ENCODE results near the gene TAS2R14. TPM values are rescaled to one million over a fixed set of nuclear protein-coding genes. Genes with fewer than 3 reads are reported as not detected.

The TAS2R14 gene
- 1 to 10 TPM; 1.1 to 1.6 (median 1.5) TPM for total RNA-seq (2021; fragmentation: NEBNext Ultra II Directional; extraction: Animal tissue kit (Norgen Biotek cat#: 25700))
- long read RNA-seq, partial matches to known transcripts: 0 of 14 reads
- long read RNA-seq, other reads (novel, unspliced or antisense): 14 of 14 reads

- no peak within 1 kb of the TSS for H3K4me3 Mint-ChIP-seq
- TF ChIP-seq CTCF (IDR thresholded peaks at IDR 0.05): no peak
- no peaks in the 10 kb centered on the region for H3K36me3 Mint-ChIP-seq (ENCODE audit: low read depth)
- no peak for DNase-seq
- H3K4me1 Mint-ChIP-seq (ENCODE audit: low read depth): peaks cover 30% of the 10 kb centered on the region
- no peaks in the 10 kb centered on the region for H3K27me3 Mint-ChIP-seq (ENCODE audit: insufficient read depth)
- no peak within 1 kb of the TSS for H3K27ac Mint-ChIP-seq
- H3K9me3 Mint-ChIP-seq: no peaks in the 10 kb centered on the region
Measured at GRCh38 chr12:10939163-10939562, at the start of gene TAS2R14. Gene TAS2R14 (minus strand): TSS chr12:10939263. CDS start chr12:10939207, 56 bp downstream.

GRCh38 chr12:10986812-10987211, 47.7 kb upstream of the TAS2R14 start, which contains the start of gene TAS2R50:
Gene TAS2R50 (minus strand): TSS chr12:10986912. CDS start chr12:10986860, 52 bp downstream.
- H3K27me3 Mint-ChIP-seq (ENCODE audit: insufficient read depth): no peaks in the 10 kb centered on the region
- H3K4me3 Mint-ChIP-seq: no peak within 1 kb of the TSS
- peaks cover 6% of the 10 kb centered on the region; the same call in 1 of the 2 replicates for H3K9me3 Mint-ChIP-seq
- H3K36me3 Mint-ChIP-seq (ENCODE audit: low read depth): peaks cover 17% of the 10 kb centered on the region
- no peaks in the 10 kb centered on the region for H3K4me1 Mint-ChIP-seq (ENCODE audit: low read depth)
- no peak for DNase-seq
- no peak for TF ChIP-seq CTCF (IDR thresholded peaks at IDR 0.05)
- H3K27ac Mint-ChIP-seq: no peak within 1 kb of the TSS

GRCh38 chr12:10982244-10982643, 43.2 kb upstream of the TAS2R14 start:
- H3K36me3 Mint-ChIP-seq (ENCODE audit: low read depth): peaks cover 4% of the 10 kb centered on the region; the same call in 1 of the 2 replicates

GRCh38 chr12:10974965-10975364, 35.9 kb upstream of the TAS2R14 start:
- Mint-ChIP-seq H3K36me3 (ENCODE audit: low read depth) (no peaks in the 10 kb centered on the region), H3K4me3 (no peak overlapping the region), H3K4me1 (ENCODE audit: low read depth) (peaks cover 8% of the 10 kb centered on the region), H3K27me3 (ENCODE audit: insufficient read depth) (no peaks in the 10 kb centered on the region), H3K27ac (no peak overlapping the region), H3K9me3 (no peaks in the 10 kb centered on the region)
- no peak for DNase-seq
- no peak for TF ChIP-seq CTCF (IDR thresholded peaks at IDR 0.05)

More at GRCh38 chr12:10982244-10982643, 43.2 kb upstream of the TAS2R14 start:
- H3K4me1 Mint-ChIP-seq (ENCODE audit: low read depth): peaks cover 9% of the 10 kb centered on the region
- TF ChIP-seq CTCF (IDR thresholded peaks at IDR 0.05): no peak
- H3K4me3 Mint-ChIP-seq: no peak overlapping the region
- no peaks in the 10 kb centered on the region for H3K9me3 Mint-ChIP-seq
- no peak for DNase-seq
- H3K27me3 Mint-ChIP-seq (ENCODE audit: insufficient read depth): no peaks in the 10 kb centered on the region
- H3K27ac Mint-ChIP-seq: no peak overlapping the region

GRCh38 chr12:10968765-10969456, 29.8 kb upstream of the TAS2R14 start:
- peaks cover 6% of the 10 kb centered on the region; the same call in 1 of the 2 replicates for H3K36me3 Mint-ChIP-seq (ENCODE audit: low read depth)

More at GRCh38 chr12:10968765-10969456, 29.8 kb upstream of the TAS2R14 start:
- Mint-ChIP-seq H3K4me3 (peak overlapping the region; percentile 15; the same call in 1 of the 2 replicates), H3K9me3 (no peaks in the 10 kb centered on the region), H3K27me3 (ENCODE audit: insufficient read depth) (no peaks in the 10 kb centered on the region), H3K4me1 (ENCODE audit: low read depth) (peaks cover 44% of the 10 kb centered on the region), H3K27ac (peak overlapping the region; percentile 60)
- TF ChIP-seq CTCF (IDR thresholded peaks at IDR 0.05): no peak
- DNase-seq: peak; percentile 19
